Measurements from ENCODE around the gene SKI. TPM values are rescaled to one million over a fixed set of nuclear protein-coding genes. Genes with fewer than 3 reads are reported as not detected.

SKI gene
- total RNA-seq, 6 experiments from 2014 or later, result 23.7 to 84.8 (median 31.4) TPM

DNA sequence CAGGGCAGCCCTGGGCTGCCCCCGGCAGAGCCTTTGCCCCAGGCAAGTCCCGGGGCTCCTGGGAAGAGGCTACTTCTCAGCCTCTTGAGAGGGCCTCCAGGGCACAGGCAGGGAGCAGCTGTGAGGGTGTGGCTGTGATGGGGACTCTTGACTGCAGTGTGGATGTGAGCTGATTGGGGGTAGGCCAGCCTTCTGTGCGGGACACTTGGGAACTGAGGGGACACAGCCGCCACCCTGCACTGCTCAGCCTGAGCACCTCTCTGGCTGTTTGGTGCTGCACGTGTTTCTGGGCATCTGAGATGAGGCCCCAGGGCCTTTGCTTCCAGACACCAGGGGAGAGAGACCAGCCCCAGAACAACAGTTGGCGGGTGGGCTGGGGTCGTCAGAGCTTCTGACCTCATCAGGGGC, 62.1 kb downstream of the SKI start:
- ATAC-seq (peak in 2 of 4 donors; percentile 1 to 6), DNase-seq (no peak)
- H3K36me3 ChIP-seq, result no peaks in the 10 kb centered on the region
- no peak overlapping the region for H3K4me3 ChIP-seq
- intact Hi-C loops (cut with DNase I), result no loop called here
- 40% methylated on average over 1 of the region's 7 CpGs for WGBS (ENCODE audit: insufficient coverage, low coverage, low lambda C conversion rate, missing lambda C conversion rate)
- H3K4me1 ChIP-seq, result peaks cover 0 to 41% (median 4%) of the 10 kb centered on the region in 4 donors
- TF ChIP-seq, protein P1, sequence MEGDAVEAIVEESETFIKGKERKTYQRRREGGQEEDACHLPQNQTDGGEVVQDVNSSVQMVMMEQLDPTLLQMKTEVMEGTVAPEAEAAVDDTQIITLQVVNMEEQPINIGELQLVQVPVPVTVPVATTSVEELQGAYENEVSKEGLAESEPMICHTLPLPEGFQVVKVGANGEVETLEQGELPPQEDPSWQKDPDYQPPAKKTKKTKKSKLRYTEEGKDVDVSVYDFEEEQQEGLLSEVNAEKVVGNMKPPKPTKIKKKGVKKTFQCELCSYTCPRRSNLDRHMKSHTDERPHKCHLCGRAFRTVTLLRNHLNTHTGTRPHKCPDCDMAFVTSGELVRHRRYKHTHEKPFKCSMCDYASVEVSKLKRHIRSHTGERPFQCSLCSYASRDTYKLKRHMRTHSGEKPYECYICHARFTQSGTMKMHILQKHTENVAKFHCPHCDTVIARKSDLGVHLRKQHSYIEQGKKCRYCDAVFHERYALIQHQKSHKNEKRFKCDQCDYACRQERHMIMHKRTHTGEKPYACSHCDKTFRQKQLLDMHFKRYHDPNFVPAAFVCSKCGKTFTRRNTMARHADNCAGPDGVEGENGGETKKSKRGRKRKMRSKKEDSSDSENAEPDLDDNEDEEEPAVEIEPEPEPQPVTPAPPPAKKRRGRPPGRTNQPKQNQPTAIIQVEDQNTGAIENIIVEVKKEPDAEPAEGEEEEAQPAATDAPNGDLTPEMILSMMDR (IDR thresholded peaks at IDR 0.05), result no peak
- TF ChIP-seq POLR2A (IDR thresholded peaks at IDR 0.05), result no peak
- H3K9me3 ChIP-seq, result no peaks in the 10 kb centered on the region
- H3K27ac ChIP-seq, result peak overlapping the region in 1 of 3 donors; percentile 56
- no peaks in the 10 kb centered on the region for H3K27me3 ChIP-seq

DNA sequence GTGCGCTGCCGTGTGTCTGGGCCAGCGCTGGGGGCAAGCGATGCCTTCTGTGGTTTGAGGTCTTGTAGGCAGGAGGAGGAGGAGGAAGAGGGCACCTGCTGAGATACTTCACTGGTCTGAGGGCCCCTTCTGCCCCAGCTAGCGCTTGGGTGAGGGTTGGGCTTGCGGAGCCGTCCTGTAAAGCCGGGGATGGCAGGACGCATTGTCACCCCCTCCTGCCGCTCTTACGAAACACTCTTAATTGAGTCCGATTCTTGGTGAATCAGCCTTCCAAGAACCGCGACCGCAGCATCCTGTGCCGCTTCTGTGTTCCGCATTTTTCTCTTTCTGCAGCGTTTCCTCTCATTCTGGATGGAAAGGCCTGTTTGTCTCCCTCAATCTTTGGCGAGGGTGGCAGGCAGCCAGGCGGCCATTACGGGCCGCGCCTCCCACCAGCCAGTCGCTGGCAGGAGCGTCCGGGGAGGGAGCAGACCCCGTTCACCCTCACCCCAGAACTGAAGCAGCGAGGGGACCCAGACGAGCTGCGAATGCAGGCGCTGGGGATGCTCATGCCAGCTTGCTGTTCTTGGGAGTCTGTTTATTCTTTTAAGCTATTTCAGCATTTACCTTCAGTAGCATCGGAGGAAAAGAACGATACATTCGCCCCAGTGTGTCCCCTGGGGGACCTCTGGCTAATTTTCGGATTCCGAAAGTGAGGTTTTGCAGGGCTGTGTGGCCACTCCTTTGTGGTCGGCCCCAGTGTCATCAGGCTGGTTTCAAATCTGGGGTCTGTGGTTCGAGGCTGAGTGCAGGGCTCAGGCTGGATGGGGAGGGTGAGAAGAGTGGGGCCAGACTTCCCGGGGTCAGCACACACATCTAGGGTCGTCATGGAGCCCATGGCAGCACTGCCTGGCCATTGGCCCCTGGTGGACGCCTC, 62.7 kb downstream of the SKI start:
- Histone ChIP-seq H3K36me3 (no peaks in the 10 kb centered on the region), H3K4me1 (peaks cover 0 to 37% (median 4%) of the 10 kb centered on the region in 4 donors), H3K27me3 (no peaks in the 10 kb centered on the region), H3K9me3 (no peaks in the 10 kb centered on the region), H3K4me3 (no peak overlapping the region), H3K27ac (peak overlapping the region; percentile 19 to 56 (median 21))
- TF ChIP-seq, protein P1 (IDR thresholded peaks at IDR 0.05), result no peak
- TF ChIP-seq POLR2A (IDR thresholded peaks at IDR 0.05), result no peak
- peak; percentile 49 to 74 (median 60) for ATAC-seq
- DNase-seq, result peak in 2 of 3 donors; percentile 70 to 78
- intact Hi-C loops (cut with DNase I), result no loop called here
- 49% methylated on average over 11 of the region's 41 CpGs for WGBS (ENCODE audit: insufficient coverage, low coverage, low lambda C conversion rate, missing lambda C conversion rate)

GRCh38 chr1:2291577-2291976, 63.5 kb downstream of the SKI start:
- intact Hi-C loops (cut with DNase I), result no loop called here

DNA sequence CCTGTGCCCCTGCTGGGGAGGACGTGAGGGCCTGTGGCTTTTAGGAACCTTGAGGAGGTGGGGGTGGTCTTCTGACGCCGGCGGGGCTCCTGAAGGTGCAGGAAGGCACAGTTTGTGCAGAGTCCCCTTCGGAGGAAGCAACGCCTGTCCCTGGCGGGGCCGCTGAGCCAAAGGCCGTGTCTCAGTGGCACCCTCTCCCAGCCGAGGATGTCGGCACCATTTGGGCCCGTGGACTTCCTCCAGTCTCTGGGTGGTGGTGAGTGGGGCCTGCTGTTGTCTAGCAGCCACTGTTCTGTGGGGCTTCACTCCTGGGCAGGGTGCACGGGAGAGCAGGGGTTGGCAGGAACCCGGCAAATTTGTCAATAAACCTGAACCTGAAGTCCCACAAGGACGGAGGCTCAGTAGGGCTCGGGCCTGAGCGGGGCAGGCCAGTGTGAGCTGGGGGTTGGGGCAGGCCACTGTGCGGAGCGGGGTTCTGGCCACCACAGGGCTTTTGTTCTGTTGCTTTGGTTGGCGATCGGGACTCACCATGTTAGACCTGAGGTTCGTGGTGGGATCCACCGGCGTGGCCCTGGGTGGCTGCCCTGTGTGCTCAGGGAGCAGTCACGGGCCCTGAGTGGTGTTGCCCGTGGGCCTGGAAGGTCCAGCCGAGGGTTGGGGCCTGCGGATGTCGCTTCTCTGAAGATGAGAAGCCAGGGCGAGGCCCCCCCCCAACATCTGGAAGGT, 64.8 kb downstream of the SKI start:
- intact Hi-C loops (cut with DNase I), result no loop called here
- DNase-seq (no peak), ATAC-seq (peak in 3 of 4 donors; percentile 19 to 67 (median 51))
- H3K4me3 ChIP-seq, result no peak overlapping the region
- H3K36me3 ChIP-seq, result no peaks in the 10 kb centered on the region
- H3K27ac ChIP-seq, result no peak overlapping the region
- TF ChIP-seq POLR2A (IDR thresholded peaks at IDR 0.05), result no peak
- TF ChIP-seq, protein P1 (IDR thresholded peaks at IDR 0.05), result no peak
- H3K27me3 ChIP-seq, result no peaks in the 10 kb centered on the region
- peaks cover 0 to 31% (median 4%) of the 10 kb centered on the region in 4 donors for H3K4me1 ChIP-seq
- 83% methylated on average over 1 of the region's 30 CpGs for WGBS (ENCODE audit: insufficient coverage, low coverage, low lambda C conversion rate, missing lambda C conversion rate)
- no peaks in the 10 kb centered on the region for H3K9me3 ChIP-seq

More at GRCh38 chr1:2291577-2291976, 63.5 kb downstream of the SKI start:
- ATAC-seq (no peak), DNase-seq (no peak)
- Histone ChIP-seq H3K4me3 (no peak overlapping the region), H3K27ac (peak overlapping the region in 2 of 3 donors; percentile 21 to 40), H3K27me3 (no peaks in the 10 kb centered on the region), H3K4me1 (peaks cover 0 to 35% (median 4%) of the 10 kb centered on the region in 4 donors), H3K36me3 (no peaks in the 10 kb centered on the region), H3K9me3 (no peaks in the 10 kb centered on the region)
- 50% methylated on average over 5 of the region's 5 CpGs for WGBS (ENCODE audit: insufficient coverage, low coverage, low lambda C conversion rate, missing lambda C conversion rate)
- TF ChIP-seq, protein P1 (IDR thresholded peaks at IDR 0.05), result no peak
- no peak for TF ChIP-seq POLR2A (IDR thresholded peaks at IDR 0.05)
